SK-N-SH treated with all-trans-retinoic acid at 6 μM for 48 hours (cell line): ENCODE measurements around the gene EML5.

ENCODE experiments used
- ARNTL ChIP-seq: fragments of 450-650 bp; formaldehyde crosslinking; IDR thresholded peaks from 2 replicates; pipeline ENCODE4 v1.5.0; 2020; ENCODE audit warnings: low read depth, mild to moderate bottlenecking, moderate library complexity, borderline replicate concordance
- ESRRG ChIP-seq: fragments of 250-450 bp; sonication (Bioruptor Pico); IDR thresholded peaks from 2 replicates; pipeline ENCODE4 v1.6.1; 2021; ENCODE audit warnings: mild to moderate bottlenecking
- GLIS3 ChIP-seq: fragments of 250-450 bp; sonication (Bioruptor Pico); IDR thresholded peaks from 2 replicates; pipeline ENCODE4 v1.5.0; 2020; ENCODE audit warnings: mild to moderate bottlenecking, moderate library complexity
- PPARA ChIP-seq: fragments of 250-450 bp; sonication (Bioruptor Pico); IDR thresholded peaks from 2 replicates; pipeline ENCODE4 v1.5.0; 2020; ENCODE audit warnings: mild to moderate bottlenecking, borderline replicate concordance
- TCF4 ChIP-seq: fragments of 250-450 bp; sonication (Bioruptor Pico); IDR thresholded peaks from 2 replicates; pipeline ENCODE4 v1.8.0; 2021; ENCODE audit warnings: mild to moderate bottlenecking, moderate library complexity, borderline replicate concordance
- TOX ChIP-seq: fragments of 250-450 bp; sonication (Bioruptor Pico); IDR thresholded peaks from 2 replicates; pipeline ENCODE4 v1.8.0; 2021; ENCODE audit warnings: mild to moderate bottlenecking, moderate library complexity, borderline replicate concordance
- ZC3H10 ChIP-seq: fragments of 250-450 bp; sonication (Bioruptor Pico); IDR thresholded peaks from 2 replicates; pipeline ENCODE4 v1.5.1; 2021; ENCODE audit warnings: mild to moderate bottlenecking, moderate library complexity
- ZNF8 ChIP-seq: fragments of 450-650 bp; formaldehyde crosslinking; IDR thresholded peaks from 2 replicates; pipeline ENCODE4 v1.5.0; 2020; ENCODE audit warnings: mild to moderate bottlenecking, moderate library complexity
- TF ChIP-seq, protein P1 (sequence below): fragments of 250-450 bp; sonication (Bioruptor Pico); IDR thresholded peaks from 2 replicates; pipeline ENCODE4 v1.5.1; 2020; ENCODE audit warnings: low read depth, mild to moderate bottlenecking, moderate library complexity
- TF ChIP-seq, protein P2 (sequence below): fragments of 250-450 bp; sonication (Bioruptor Pico); IDR thresholded peaks from 2 replicates; pipeline ENCODE4 v1.5.0; 2020; ENCODE audit warnings: mild to moderate bottlenecking, moderate library complexity

DNA sequence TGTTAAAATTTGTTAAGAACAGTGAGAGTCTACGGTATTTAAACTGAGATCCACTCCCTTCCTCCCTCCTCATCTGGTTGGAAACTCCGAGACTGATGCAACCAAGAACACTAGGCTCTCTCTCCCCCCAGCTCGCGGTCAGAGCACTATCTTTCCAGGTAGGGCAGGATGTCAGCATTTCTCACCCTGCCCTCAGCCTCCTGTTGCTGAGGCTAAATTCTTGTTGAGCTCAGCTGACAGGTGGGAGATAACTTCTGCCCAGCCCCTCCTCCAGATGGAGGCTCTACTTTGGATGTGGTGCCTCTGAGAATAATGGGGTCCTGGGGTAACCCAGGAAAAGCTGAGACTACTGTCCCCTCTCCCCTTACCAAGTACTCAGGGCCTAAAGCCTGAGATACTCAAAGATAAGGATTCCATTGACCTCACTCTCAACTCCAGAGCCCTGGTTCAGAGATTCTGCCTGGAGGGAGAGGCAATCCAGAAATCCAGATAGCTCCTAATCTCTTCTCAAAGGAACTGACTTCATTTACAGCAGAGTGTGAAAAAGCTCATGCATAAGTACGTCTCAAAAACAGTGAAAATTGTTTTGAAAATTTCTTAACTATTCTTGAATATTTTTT lies 110.1 kb downstream of the EML5 start:
- TF ChIP-seq ZC3H10 = no peak
- TF ChIP-seq ARNTL = no peak
- no peak for TF ChIP-seq ZNF8
- TF ChIP-seq ESRRG = no peak
- TF ChIP-seq GLIS3 (CRISPR knock-in tag) = no peak
- no peak for TF ChIP-seq PPARA (CRISPR knock-in tag)
- TF ChIP-seq TCF4 = peak; percentile 32; the same call in 1 of the 2 replicates
- TF ChIP-seq, protein P1, sequence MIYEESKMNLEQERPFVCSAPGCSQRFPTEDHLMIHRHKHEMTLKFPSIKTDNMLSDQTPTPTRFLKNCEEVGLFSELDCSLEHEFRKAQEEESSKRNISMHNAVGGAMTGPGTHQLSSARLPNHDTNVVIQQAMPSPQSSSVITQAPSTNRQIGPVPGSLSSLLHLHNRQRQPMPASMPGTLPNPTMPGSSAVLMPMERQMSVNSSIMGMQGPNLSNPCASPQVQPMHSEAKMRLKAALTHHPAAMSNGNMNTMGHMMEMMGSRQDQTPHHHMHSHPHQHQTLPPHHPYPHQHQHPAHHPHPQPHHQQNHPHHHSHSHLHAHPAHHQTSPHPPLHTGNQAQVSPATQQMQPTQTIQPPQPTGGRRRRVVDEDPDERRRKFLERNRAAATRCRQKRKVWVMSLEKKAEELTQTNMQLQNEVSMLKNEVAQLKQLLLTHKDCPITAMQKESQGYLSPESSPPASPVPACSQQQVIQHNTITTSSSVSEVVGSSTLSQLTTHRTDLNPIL = no peak
- TF ChIP-seq TOX = no peak
- TF ChIP-seq, protein P2, sequence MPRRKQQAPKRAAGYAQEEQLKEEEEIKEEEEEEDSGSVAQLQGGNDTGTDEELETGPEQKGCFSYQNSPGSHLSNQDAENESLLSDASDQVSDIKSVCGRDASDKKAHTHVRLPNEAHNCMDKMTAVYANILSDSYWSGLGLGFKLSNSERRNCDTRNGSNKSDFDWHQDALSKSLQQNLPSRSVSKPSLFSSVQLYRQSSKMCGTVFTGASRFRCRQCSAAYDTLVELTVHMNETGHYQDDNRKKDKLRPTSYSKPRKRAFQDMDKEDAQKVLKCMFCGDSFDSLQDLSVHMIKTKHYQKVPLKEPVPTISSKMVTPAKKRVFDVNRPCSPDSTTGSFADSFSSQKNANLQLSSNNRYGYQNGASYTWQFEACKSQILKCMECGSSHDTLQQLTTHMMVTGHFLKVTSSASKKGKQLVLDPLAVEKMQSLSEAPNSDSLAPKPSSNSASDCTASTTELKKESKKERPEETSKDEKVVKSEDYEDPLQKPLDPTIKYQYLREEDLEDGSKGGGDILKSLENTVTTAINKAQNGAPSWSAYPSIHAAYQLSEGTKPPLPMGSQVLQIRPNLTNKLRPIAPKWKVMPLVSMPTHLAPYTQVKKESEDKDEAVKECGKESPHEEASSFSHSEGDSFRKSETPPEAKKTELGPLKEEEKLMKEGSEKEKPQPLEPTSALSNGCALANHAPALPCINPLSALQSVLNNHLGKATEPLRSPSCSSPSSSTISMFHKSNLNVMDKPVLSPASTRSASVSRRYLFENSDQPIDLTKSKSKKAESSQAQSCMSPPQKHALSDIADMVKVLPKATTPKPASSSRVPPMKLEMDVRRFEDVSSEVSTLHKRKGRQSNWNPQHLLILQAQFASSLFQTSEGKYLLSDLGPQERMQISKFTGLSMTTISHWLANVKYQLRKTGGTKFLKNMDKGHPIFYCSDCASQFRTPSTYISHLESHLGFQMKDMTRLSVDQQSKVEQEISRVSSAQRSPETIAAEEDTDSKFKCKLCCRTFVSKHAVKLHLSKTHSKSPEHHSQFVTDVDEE = no peak
